ENCODE results near the gene RAB10.

- TF ChIP-seq ZFX (IDR thresholded peaks at IDR 0.05) (no peak), CTCF (conservative IDR thresholded peaks at IDR 0.05) (no peak)
Measured at GRCh38 chr2:26126074-26126473, 92.2 kb downstream of the RAB10 start.

Measured in C4-2B (cell line).